ENCODE results near the gene CELF2. TPM values are rescaled to one million over a fixed set of nuclear protein-coding genes. Genes with fewer than 3 reads are reported as not detected.

Gene CELF2
- total and polyA plus RNA-seq, 9 of the 15 experiments (the other 6 are each of a cell fraction or from before 2014, with no cell fraction given) = 4.0 to 20.3 (median 11.1) TPM

DNA sequence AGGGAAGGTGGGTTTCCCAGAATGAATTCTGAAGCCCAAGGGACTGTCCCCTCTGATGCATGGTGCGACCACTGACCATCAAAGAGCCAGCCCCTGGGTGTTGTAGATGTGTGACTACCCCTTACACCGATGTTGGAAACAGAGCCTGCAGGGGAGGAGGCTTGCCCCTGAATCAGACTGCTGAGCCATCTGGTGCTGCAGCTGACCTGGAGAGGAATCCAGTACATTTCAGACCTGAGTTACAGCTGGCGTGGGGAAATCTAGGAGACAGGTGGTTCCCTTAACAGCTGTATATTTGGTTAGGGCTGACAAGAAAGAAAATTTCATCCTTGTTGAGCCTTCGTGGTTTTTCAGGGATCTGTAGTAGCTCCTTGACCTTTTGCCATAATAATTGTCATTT, 195.5 kb downstream of the CELF2 start (continued):
- TF ChIP-seq, protein P1, sequence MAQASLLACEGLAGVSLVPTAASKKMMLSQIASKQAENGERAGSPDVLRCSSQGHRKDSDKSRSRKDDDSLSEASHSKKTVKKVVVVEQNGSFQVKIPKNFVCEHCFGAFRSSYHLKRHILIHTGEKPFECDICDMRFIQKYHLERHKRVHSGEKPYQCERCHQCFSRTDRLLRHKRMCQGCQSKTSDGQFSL (CRISPR knock-in tag; IDR thresholded peaks at IDR 0.05) = no peak
- TF ChIP-seq, protein P1 (tag; IDR thresholded peaks at IDR 0.05) = no peak
- TF ChIP-seq ZNF253 (CRISPR knock-in tag; conservative IDR thresholded peaks at IDR 0.05) (no peak), SLC30A9 (CRISPR knock-in tag; IDR thresholded peaks at IDR 0.05) (no peak), NCOA2 (IDR thresholded peaks at IDR 0.05; ENCODE audit: partially characterized antibody in 2 of 2) (no peak), RNF2 (IDR thresholded peaks at IDR 0.05) (no peak), OTX1 (CRISPR knock-in tag; IDR thresholded peaks at IDR 0.05) (no peak), KDM5B (IDR thresholded peaks at IDR 0.05; ENCODE audit: insufficient replicate concordance, low read depth, low read length) (no peak), DPF2 (IDR thresholded peaks at IDR 0.05) (no peak), SMARCE1 (IDR thresholded peaks at IDR 0.05) (no peak), YY1 (IDR thresholded peaks at IDR 0.05; ENCODE audit: borderline replicate concordance in 1 of 3, control insufficient read depth in 1 of 3, extremely low read depth in 1 of 3, insufficient read depth in 3 of 3, insufficient read length in 1 of 3, insufficient replicate concordance in 2 of 3, low read depth in 1 of 3, low read length in 2 of 3) (no peak), RUNX1 (IDR thresholded peaks at IDR 0.05; ENCODE audit: low read depth) (no peak)
- TF ChIP-seq, protein P2, sequence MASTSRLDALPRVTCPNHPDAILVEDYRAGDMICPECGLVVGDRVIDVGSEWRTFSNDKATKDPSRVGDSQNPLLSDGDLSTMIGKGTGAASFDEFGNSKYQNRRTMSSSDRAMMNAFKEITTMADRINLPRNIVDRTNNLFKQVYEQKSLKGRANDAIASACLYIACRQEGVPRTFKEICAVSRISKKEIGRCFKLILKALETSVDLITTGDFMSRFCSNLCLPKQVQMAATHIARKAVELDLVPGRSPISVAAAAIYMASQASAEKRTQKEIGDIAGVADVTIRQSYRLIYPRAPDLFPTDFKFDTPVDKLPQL (IDR thresholded peaks at IDR 0.05; ENCODE audit: extremely low read depth, insufficient read length) = no peak

Data from K562 (cell line).